Memory B cell (primary cell): ENCODE measurements around the gene PCSK1.
"Not testable (repeated sequence)": the region's sequence is repeated elsewhere in the genome, so short reads cannot be mapped to it uniquely, and the experiment has no call there.

Source experiments
- ATAC-seq: fragments of 150-1000 bp; cut with Tn5 transposase; 2 replicates; pipeline ENCODE4 v1.10.0; 2021; ENCODE audit warnings: low read depth, mild to moderate bottlenecking, moderate library complexity
- DNase-seq, 2 donors: peaks; one replicate each; pipeline ENCODE4 v3.0.0; 2022; ENCODE audit warnings: low spot score in 2 of 2
- H3K27ac Mint-ChIP-seq: one replicate; pipeline ENCODE4 v1.8.0; 2022; ENCODE audit warnings: mild to moderate bottlenecking, moderate library complexity, mixed read lengths
- H3K27me3 Mint-ChIP-seq: one replicate; pipeline ENCODE4 v1.8.0; 2022; ENCODE audit warnings: mixed read lengths
- H3K36me3 Mint-ChIP-seq: one replicate; pipeline ENCODE4 v1.8.0; 2022; ENCODE audit warnings: mild to moderate bottlenecking, mixed read lengths
- H3K4me1 Mint-ChIP-seq: one replicate; pipeline ENCODE4 v1.8.0; 2022; ENCODE audit warnings: mixed read lengths
- H3K4me3 Mint-ChIP-seq: one replicate; pipeline ENCODE4 v1.8.0; 2022; ENCODE audit warnings: mild to moderate bottlenecking, moderate library complexity, mixed read lengths
- H3K9me3 Mint-ChIP-seq: one replicate; pipeline ENCODE4 v1.8.0; 2022; ENCODE audit warnings: mixed read lengths

The PCSK1 gene

GRCh38 chr5:96408210-96408777 lies 24.8 kb downstream of the PCSK1 start:
- Mint-ChIP-seq H3K27me3 (peaks cover 1% of the 10 kb centered on the region), H3K4me1 (no peaks in the 10 kb centered on the region), H3K4me3 (no peak overlapping the region), H3K9me3 (no peaks in the 10 kb centered on the region), H3K27ac (no peak overlapping the region), H3K36me3 (no peaks in the 10 kb centered on the region)
- ATAC-seq = no peak
- DNase-seq = no peak

GRCh38 chr5:96407436-96407835 lies 25.6 kb downstream of the PCSK1 start:
- no peak for DNase-seq
- no peak overlapping the region for H3K27ac Mint-ChIP-seq
- H3K27me3 Mint-ChIP-seq = peaks cover 3% of the 10 kb centered on the region
- H3K4me1 Mint-ChIP-seq = no peaks in the 10 kb centered on the region
- no peaks in the 10 kb centered on the region for H3K9me3 Mint-ChIP-seq
- no peak overlapping the region for H3K4me3 Mint-ChIP-seq
- H3K36me3 Mint-ChIP-seq = no peaks in the 10 kb centered on the region
- ATAC-seq = no peak

DNA sequence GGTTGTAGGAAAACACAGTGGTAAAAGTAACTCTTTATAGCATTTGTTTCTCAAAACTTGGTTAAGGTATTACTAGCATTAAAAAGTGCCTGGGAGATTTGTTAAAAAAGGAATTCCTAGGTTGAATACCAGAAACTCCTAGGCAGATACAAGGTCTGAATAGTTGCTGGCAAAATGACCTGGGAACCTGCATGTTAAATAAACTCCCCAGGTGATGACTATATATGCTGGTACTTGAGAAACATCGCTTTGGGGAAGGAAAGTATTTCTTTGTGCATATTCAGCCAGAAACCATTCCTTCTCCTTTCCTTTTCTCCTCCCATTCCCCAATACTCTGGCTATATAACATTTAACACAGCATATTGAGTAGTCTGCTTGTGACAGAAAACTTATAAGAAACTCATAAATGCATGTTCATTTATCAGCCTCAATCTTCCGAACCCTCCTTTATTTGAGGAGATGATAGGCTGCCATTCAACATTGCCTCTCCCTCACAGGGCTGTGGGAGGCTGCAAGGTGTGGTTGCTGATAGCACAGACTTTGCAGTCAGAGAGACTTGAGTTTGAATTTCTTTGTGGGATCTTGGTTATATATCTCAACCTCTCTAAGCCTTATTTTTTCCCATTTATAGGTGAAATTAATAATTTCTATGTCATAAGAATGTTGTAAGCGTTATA lies 28.7 kb downstream of the PCSK1 start:
- Mint-ChIP-seq H3K4me1 (no peaks in the 10 kb centered on the region), H3K4me3 (no peak overlapping the region)

GRCh38 chr5:96402500-96402899 lies 30.5 kb downstream of the PCSK1 start:
- Mint-ChIP-seq H3K27ac (no peak overlapping the region), H3K9me3 (no peaks in the 10 kb centered on the region), H3K4me3 (no peak overlapping the region), H3K27me3 (peaks cover 3% of the 10 kb centered on the region), H3K4me1 (no peaks in the 10 kb centered on the region), H3K36me3 (no peaks in the 10 kb centered on the region)
- ATAC-seq (no peak), DNase-seq (no peak)

More for the DNA sequence above, 28.7 kb downstream of the PCSK1 start:
- DNase-seq = no peak
- no peak for ATAC-seq
- Mint-ChIP-seq H3K27ac (no peak overlapping the region), H3K9me3 (no peaks in the 10 kb centered on the region), H3K27me3 (peaks cover 3% of the 10 kb centered on the region), H3K36me3 (no peaks in the 10 kb centered on the region)

DNA sequence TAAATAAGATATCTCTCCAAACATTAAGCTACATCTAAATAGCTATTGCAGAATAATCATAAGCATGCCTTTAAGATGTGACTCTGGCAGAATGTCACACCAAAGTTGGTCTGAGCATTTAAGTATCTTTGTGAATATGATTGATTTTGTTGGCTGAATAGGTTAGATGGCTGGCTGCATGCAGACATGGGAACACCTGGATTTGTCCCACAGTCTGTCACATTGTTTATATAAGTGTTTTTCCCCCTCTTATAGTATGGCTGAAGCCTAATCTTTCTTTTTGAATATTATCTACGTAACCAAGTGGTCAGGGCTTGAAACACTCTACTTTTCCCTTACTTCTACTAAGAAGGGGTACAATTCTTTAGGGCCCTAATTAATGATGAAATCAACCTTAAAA lies 36.2 kb downstream of the PCSK1 start:
- DNase-seq = no peak

GRCh38 chr5:96395295-96395694 lies 37.8 kb downstream of the PCSK1 start:
- not testable (repeated sequence) for ATAC-seq, DNase-seq, H3K4me1 Mint-ChIP-seq, H3K27ac Mint-ChIP-seq, H3K4me3 Mint-ChIP-seq, H3K9me3 Mint-ChIP-seq, H3K36me3 Mint-ChIP-seq, H3K27me3 Mint-ChIP-seq

More for the DNA sequence above, 36.2 kb downstream of the PCSK1 start:
- H3K36me3 Mint-ChIP-seq = no peaks in the 10 kb centered on the region
- no peak overlapping the region for H3K4me3 Mint-ChIP-seq
- peaks cover 2% of the 10 kb centered on the region for H3K9me3 Mint-ChIP-seq
- ATAC-seq = no peak
- peaks cover 6% of the 10 kb centered on the region for H3K27me3 Mint-ChIP-seq
- H3K27ac Mint-ChIP-seq = no peak overlapping the region
- H3K4me1 Mint-ChIP-seq = no peaks in the 10 kb centered on the region

GRCh38 chr5:96391921-96392320 lies 41.1 kb downstream of the PCSK1 start:
- DNase-seq = no peak
- no peaks in the 10 kb centered on the region for H3K4me1 Mint-ChIP-seq
- no peak overlapping the region for H3K27ac Mint-ChIP-seq
- peaks cover 8% of the 10 kb centered on the region for H3K27me3 Mint-ChIP-seq
- H3K36me3 Mint-ChIP-seq = no peaks in the 10 kb centered on the region
- H3K9me3 Mint-ChIP-seq = peaks cover 2% of the 10 kb centered on the region
- no peak overlapping the region for H3K4me3 Mint-ChIP-seq
- ATAC-seq = no peak

DNA sequence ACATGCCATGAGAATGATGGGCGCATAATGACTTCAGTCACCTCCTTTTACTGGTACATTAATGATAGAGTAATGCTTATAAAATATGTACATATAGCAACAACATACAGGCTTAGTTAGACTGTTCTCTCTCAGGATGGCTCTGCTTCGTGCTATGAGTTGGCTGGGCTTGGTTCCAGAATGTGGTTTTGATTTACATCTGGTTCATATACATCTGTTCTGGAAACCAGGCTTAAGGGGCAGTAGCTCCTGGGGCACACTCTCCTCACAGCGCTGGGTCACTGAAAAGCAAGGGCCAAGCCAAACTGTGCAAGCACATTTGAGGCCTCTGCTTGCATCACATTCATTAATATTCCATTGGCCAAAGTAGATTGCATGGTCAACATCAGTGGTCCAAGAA lies 44.9 kb downstream of the PCSK1 start:
- Mint-ChIP-seq H3K27me3 (peaks cover 7% of the 10 kb centered on the region), H3K27ac (no peak overlapping the region), H3K4me1 (no peaks in the 10 kb centered on the region), H3K4me3 (no peak overlapping the region), H3K36me3 (no peaks in the 10 kb centered on the region), H3K9me3 (no peaks in the 10 kb centered on the region)
- ATAC-seq (no peak), DNase-seq (no peak)

- H3K4me3 Mint-ChIP-seq = no peak overlapping the region
- no peaks in the 10 kb centered on the region for H3K4me1 Mint-ChIP-seq
- peaks cover 5% of the 10 kb centered on the region for H3K27me3 Mint-ChIP-seq
- H3K27ac Mint-ChIP-seq = no peak overlapping the region
- H3K36me3 Mint-ChIP-seq = no peaks in the 10 kb centered on the region
- DNase-seq (no peak), ATAC-seq (no peak)
- no peaks in the 10 kb centered on the region for H3K9me3 Mint-ChIP-seq
Measured at GRCh38 chr5:96387616-96388015, 45.4 kb downstream of the PCSK1 start.

- Mint-ChIP-seq H3K4me1 (no peaks in the 10 kb centered on the region), H3K27me3 (peaks cover 5% of the 10 kb centered on the region), H3K4me3 (no peak overlapping the region), H3K27ac (no peak overlapping the region), H3K36me3 (no peaks in the 10 kb centered on the region), H3K9me3 (no peaks in the 10 kb centered on the region)
- no peak for ATAC-seq
- no peak for DNase-seq
Measured at GRCh38 chr5:96385538-96385937, 47.5 kb downstream of the PCSK1 start.

- no peaks in the 10 kb centered on the region for H3K9me3 Mint-ChIP-seq
- DNase-seq = no peak
- H3K4me1 Mint-ChIP-seq = no peaks in the 10 kb centered on the region
Measured at GRCh38 chr5:96384353-96384752, 48.7 kb downstream of the PCSK1 start.

DNA sequence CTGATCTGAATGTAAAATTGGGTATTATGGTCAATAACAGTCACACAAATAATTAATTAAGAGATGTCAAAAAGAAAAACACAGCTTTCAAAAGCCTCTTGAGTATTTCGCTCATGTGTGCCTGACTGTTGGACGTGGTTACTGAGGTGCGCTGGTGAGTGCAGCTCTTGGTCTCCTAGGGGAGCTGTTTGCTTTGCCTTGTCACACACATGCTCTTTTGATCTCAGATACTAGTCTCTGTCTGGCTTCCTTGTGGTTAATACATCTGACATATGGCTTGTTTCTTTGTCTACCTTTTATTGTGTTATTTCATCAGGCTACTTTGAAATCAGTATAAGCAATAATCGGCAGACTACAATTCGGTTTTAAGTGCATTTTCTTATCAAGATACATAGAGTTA lies 51.5 kb downstream of the PCSK1 start:
- Mint-ChIP-seq H3K4me3 (no peak overlapping the region), H3K36me3 (no peaks in the 10 kb centered on the region), H3K27ac (no peak overlapping the region), H3K4me1 (no peaks in the 10 kb centered on the region), H3K27me3 (peaks cover 5% of the 10 kb centered on the region), H3K9me3 (no peaks in the 10 kb centered on the region)
- DNase-seq (no peak), ATAC-seq (no peak)

More at GRCh38 chr5:96384353-96384752, 48.7 kb downstream of the PCSK1 start:
- H3K36me3 Mint-ChIP-seq = no peaks in the 10 kb centered on the region
- no peak overlapping the region for H3K27ac Mint-ChIP-seq
- no peak for ATAC-seq
- peaks cover 4% of the 10 kb centered on the region for H3K27me3 Mint-ChIP-seq
- no peak overlapping the region for H3K4me3 Mint-ChIP-seq

DNA sequence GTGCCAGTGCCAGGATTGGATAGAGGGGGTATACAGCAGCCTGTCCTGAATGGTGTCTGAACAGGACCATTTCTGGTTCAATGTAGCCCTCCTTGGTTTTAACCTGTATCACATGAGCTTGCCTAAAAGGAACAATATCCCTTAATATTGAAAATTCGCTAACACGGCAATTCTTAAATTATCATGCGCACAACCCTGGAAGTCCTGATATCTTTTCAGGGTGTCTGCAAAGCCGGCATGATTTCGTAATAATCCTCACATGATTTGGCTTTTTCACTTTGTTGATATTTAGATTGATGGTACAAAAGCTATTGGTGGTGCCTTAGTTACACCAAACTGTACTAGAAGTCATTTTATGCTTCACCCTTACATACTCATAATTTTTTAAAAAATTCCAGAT lies 53.2 kb downstream of the PCSK1 start:
- DNase-seq (no peak), ATAC-seq (no peak)
- Mint-ChIP-seq H3K4me3 (no peak overlapping the region), H3K4me1 (no peaks in the 10 kb centered on the region), H3K36me3 (no peaks in the 10 kb centered on the region), H3K9me3 (no peaks in the 10 kb centered on the region), H3K27me3 (peaks cover 5% of the 10 kb centered on the region), H3K27ac (no peak overlapping the region)

DNA sequence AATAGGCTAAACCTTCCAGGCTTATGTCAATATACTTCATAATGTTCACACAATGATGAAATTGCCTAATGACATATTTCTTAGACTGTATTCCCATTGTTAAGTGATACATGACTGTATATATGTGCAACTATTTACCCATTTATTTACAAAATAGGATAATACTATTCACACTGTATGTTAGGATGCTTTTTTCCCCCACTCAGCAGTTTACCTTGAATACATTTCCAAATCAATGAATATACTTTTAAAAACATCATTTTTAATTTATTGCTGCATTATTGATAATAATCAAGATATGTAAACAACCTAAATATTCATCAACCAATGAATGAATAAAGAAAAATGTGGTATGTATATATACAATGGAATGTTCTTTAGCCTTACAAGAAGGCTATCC lies 55.5 kb downstream of the PCSK1 start:
- ATAC-seq = no peak
- H3K27me3 Mint-ChIP-seq = peaks cover 7% of the 10 kb centered on the region
- no peak overlapping the region for H3K4me3 Mint-ChIP-seq
- no peak overlapping the region for H3K27ac Mint-ChIP-seq
- no peaks in the 10 kb centered on the region for H3K36me3 Mint-ChIP-seq
- no peaks in the 10 kb centered on the region for H3K9me3 Mint-ChIP-seq
- no peak for DNase-seq
- H3K4me1 Mint-ChIP-seq = no peaks in the 10 kb centered on the region

- ATAC-seq (no peak), DNase-seq (no peak)
- no peaks in the 10 kb centered on the region for H3K9me3 Mint-ChIP-seq
- no peak overlapping the region for H3K27ac Mint-ChIP-seq
- no peak overlapping the region for H3K4me3 Mint-ChIP-seq
- no peaks in the 10 kb centered on the region for H3K4me1 Mint-ChIP-seq
- peaks cover 8% of the 10 kb centered on the region for H3K27me3 Mint-ChIP-seq
- no peaks in the 10 kb centered on the region for H3K36me3 Mint-ChIP-seq
Measured at GRCh38 chr5:96377167-96377566, 55.9 kb downstream of the PCSK1 start.
